Measurements from ENCODE around the gene PRDM16.
A peak's percentile ranks its signal among the peaks of the same experiment; 100 is the strongest.

The PRDM16 gene

GRCh38 chr1:3292868-3293562, 224.0 kb downstream of the PRDM16 start:
- no peak for DNase-seq

GRCh38 chr1:3293563-3294080, 224.6 kb downstream of the PRDM16 start:
- no peak for DNase-seq

- DNase-seq = no peak
Observed at GRCh38 chr1:3294450-3294849, 225.4 kb downstream of the PRDM16 start.

GRCh38 chr1:3295846-3296245, 226.8 kb downstream of the PRDM16 start:
- DNase-seq = no peak

- DNase-seq = no peak
Observed at GRCh38 chr1:3296326-3296725, 227.3 kb downstream of the PRDM16 start.

GRCh38 chr1:3296826-3297225, 227.8 kb downstream of the PRDM16 start:
- no peak for DNase-seq

- no peak for DNase-seq
Observed at GRCh38 chr1:3297756-3298155, 228.8 kb downstream of the PRDM16 start.

GRCh38 chr1:3298197-3298596, 229.2 kb downstream of the PRDM16 start:
- no peak for DNase-seq

- no peak for DNase-seq
Observed at GRCh38 chr1:3304246-3304645, 235.2 kb downstream of the PRDM16 start.

- no peak for DNase-seq
Observed at GRCh38 chr1:3304692-3305091, 235.7 kb downstream of the PRDM16 start.

- no peak for DNase-seq
Observed at GRCh38 chr1:3305156-3305555, 236.2 kb downstream of the PRDM16 start.

- DNase-seq = no peak
Observed at GRCh38 chr1:3306583-3307291, 237.7 kb downstream of the PRDM16 start.

GRCh38 chr1:3307359-3307758, 238.4 kb downstream of the PRDM16 start:
- no peak for DNase-seq

GRCh38 chr1:3308053-3308452, 239.1 kb downstream of the PRDM16 start:
- DNase-seq = no peak

- DNase-seq = no peak
Observed at GRCh38 chr1:3310718-3311400, 241.9 kb downstream of the PRDM16 start.

- no peak for DNase-seq
Observed at GRCh38 chr1:3311711-3312110, 242.7 kb downstream of the PRDM16 start.

- DNase-seq = no peak
Observed at GRCh38 chr1:3312310-3312897, 243.4 kb downstream of the PRDM16 start.

GRCh38 chr1:3312898-3313575, 244.0 kb downstream of the PRDM16 start:
- peak; percentile 32 for DNase-seq

GRCh38 chr1:3313576-3313950, 244.6 kb downstream of the PRDM16 start:
- no peak for DNase-seq

- no peak for DNase-seq
Observed at GRCh38 chr1:3314491-3315381, 245.7 kb downstream of the PRDM16 start.

- no peak for DNase-seq
Observed at GRCh38 chr1:3315399-3316339, 246.7 kb downstream of the PRDM16 start.
